Measurements from ENCODE around the gene CAPZA2. TPM values are rescaled to one million over a fixed set of nuclear protein-coding genes. Genes with fewer than 3 reads are reported as not detected.

The CAPZA2 gene
- total and polyA plus RNA-seq, 2 experiments from 2014 or later, result 150 to 348 TPM

DNA sequence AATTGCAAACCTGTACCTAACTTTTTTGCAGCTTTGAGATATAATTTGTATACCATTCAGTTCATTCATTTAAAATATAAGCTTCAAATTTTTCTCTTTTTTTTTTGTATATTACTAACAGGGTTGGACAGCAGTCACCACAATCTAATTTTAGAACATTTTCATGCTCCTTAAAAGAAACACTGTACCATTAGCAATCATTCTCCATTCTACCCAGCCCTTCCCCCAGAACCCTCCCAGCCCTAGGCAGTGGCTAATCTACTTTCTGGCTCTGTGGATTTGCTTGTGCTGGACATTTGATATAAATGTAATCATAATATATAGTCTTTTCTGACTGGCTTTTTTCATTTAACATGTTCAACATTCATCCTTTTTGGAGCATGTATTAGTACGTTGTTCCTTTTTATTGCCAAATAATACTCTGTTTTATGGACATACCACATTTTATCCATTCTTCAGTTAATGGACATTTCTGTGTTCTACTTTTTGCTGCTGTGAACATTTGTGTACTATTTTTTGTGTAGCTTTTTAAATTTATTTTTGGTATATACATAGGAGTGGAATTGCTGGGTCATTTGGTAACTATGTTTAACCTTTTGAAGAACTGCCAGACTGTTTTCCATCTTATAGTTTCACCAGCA is 50.0 kb downstream of the CAPZA2 start:
- Histone ChIP-seq H3K27me3 (no peaks in the 10 kb centered on the region), H3K4me1 (ENCODE audit: low read depth) (no peaks in the 10 kb centered on the region), H3K27ac (no peak overlapping the region), H3K36me3 (peaks cover 62% of the 10 kb centered on the region), H3K4me3 (no peak overlapping the region), H3K9me3 (ENCODE audit: low read depth) (no peaks in the 10 kb centered on the region)
- TF ChIP-seq, protein P1, sequence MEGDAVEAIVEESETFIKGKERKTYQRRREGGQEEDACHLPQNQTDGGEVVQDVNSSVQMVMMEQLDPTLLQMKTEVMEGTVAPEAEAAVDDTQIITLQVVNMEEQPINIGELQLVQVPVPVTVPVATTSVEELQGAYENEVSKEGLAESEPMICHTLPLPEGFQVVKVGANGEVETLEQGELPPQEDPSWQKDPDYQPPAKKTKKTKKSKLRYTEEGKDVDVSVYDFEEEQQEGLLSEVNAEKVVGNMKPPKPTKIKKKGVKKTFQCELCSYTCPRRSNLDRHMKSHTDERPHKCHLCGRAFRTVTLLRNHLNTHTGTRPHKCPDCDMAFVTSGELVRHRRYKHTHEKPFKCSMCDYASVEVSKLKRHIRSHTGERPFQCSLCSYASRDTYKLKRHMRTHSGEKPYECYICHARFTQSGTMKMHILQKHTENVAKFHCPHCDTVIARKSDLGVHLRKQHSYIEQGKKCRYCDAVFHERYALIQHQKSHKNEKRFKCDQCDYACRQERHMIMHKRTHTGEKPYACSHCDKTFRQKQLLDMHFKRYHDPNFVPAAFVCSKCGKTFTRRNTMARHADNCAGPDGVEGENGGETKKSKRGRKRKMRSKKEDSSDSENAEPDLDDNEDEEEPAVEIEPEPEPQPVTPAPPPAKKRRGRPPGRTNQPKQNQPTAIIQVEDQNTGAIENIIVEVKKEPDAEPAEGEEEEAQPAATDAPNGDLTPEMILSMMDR (IDR thresholded peaks at IDR 0.05; ENCODE audit: low read depth, low read length), result no peak
- DNase-seq (ENCODE audit: low read depth in 1 of 2, low spot score in 1 of 2), result no peak

DNA sequence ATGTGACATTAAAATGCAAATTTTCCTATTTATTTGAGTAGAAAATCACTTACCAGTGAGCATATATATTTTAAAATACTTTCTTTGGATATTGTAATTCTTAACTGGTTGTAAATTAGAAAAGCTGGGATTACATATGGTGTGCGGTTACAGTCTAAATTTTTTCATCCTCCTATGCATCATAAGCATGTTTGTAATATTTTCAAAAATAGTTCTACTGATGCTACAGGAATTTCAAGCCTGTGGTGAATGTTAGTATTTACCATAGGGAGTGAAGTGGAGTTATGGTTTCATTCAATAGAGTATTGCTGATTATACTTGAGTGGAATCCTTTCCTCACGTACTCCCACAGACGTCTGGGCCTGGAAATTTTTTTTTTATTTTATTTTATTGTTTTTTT is 56.3 kb downstream of the CAPZA2 start:
- Histone ChIP-seq H3K27me3 (no peaks in the 10 kb centered on the region), H3K36me3 (peaks cover 42% of the 10 kb centered on the region), H3K9me3 (ENCODE audit: low read depth) (no peaks in the 10 kb centered on the region), H3K27ac (no peak overlapping the region), H3K4me3 (no peak overlapping the region), H3K4me1 (ENCODE audit: low read depth) (no peaks in the 10 kb centered on the region)
- TF ChIP-seq, protein P1 (IDR thresholded peaks at IDR 0.05; ENCODE audit: low read depth, low read length), result no peak
- no peak for DNase-seq (ENCODE audit: low read depth in 1 of 2, low spot score in 1 of 2)

DNA sequence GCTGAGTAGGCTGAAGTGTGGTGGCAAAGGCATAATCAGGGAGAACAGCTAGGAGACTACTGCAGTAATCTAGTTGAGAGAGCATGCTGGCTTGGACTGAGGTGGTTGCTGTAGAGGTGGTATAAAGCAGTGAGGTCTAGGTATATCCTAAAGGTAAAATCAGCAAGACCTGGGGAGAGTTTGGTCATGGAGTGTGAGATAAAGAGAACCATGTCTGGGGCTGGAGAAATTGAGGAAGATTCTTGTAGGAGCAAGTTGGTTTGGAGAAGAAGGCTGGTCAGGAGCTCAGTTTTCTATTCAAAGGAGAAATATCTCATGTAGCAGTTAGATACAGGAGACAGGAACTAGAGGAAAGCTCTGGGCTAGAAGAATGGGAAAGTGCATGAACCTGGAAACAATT is 58.0 kb downstream of the CAPZA2 start:
- no peaks in the 10 kb centered on the region for H3K4me1 ChIP-seq (ENCODE audit: low read depth)
- TF ChIP-seq, protein P1 (IDR thresholded peaks at IDR 0.05; ENCODE audit: low read depth, low read length), result no peak
- no peak overlapping the region for H3K4me3 ChIP-seq
- no peaks in the 10 kb centered on the region for H3K9me3 ChIP-seq (ENCODE audit: low read depth)
- no peaks in the 10 kb centered on the region for H3K27me3 ChIP-seq
- DNase-seq (ENCODE audit: low read depth in 1 of 2, low spot score in 1 of 2), result no peak
- peaks cover 32% of the 10 kb centered on the region for H3K36me3 ChIP-seq
- no peak overlapping the region for H3K27ac ChIP-seq

DNA sequence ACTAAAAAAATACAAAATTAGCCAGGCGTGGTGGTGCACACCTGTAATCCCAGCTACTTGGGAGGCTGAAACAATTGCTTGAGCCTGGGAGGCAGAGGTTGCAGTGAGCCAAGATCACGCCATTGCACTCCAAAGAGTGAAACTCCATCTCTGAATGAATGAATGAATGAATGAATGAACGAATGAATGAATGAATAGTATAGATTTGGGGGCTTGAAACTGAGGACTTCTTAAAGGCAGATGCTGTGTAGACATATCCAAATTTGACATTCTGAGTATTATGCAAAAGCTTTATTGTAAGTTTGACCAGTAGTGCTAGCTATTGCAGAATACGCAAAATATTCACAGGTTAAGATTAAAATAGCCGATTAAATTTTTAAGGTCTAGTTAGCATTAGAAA is 60.2 kb downstream of the CAPZA2 start:
- Histone ChIP-seq H3K4me3 (no peak overlapping the region), H3K4me1 (ENCODE audit: low read depth) (peaks cover 5% of the 10 kb centered on the region), H3K9me3 (ENCODE audit: low read depth) (no peaks in the 10 kb centered on the region), H3K27ac (peak overlapping the region; percentile 70), H3K36me3 (peaks cover 13% of the 10 kb centered on the region), H3K27me3 (no peaks in the 10 kb centered on the region)
- TF ChIP-seq, protein P1 (IDR thresholded peaks at IDR 0.05; ENCODE audit: low read depth, low read length), result no peak
- no peak for DNase-seq (ENCODE audit: low read depth in 1 of 2, low spot score in 1 of 2)

DNA sequence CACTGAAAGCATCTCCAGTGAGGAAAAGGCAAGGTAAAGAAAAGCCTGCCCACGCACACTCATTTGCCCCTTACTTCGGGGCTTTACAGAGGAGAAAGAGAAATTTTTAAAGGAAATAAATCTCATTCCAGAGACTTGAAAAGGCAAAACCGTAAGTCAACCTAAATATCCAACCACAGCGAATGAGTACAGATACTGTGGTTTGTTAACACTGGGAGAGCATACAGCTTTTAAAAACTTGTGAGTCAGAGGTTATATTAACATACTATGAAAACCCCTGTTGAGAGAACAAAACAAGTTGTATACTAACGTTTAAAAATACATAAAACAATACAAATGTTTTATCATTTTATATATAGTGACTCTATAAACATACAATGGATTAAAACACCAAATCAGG is 62.4 kb downstream of the CAPZA2 start:
- no peak for DNase-seq (ENCODE audit: low read depth in 1 of 2, low spot score in 1 of 2)

More for the DNA sequence above, 62.4 kb downstream of the CAPZA2 start:
- TF ChIP-seq, protein P1 (IDR thresholded peaks at IDR 0.05; ENCODE audit: low read depth, low read length), result no peak
- Histone ChIP-seq H3K9me3 (ENCODE audit: low read depth) (no peaks in the 10 kb centered on the region), H3K4me3 (no peak overlapping the region), H3K4me1 (ENCODE audit: low read depth) (peaks cover 10% of the 10 kb centered on the region), H3K27me3 (no peaks in the 10 kb centered on the region), H3K27ac (peak overlapping the region; percentile 70), H3K36me3 (no peaks in the 10 kb centered on the region)
